Measurements from ENCODE around the gene NPM1.

DNA sequence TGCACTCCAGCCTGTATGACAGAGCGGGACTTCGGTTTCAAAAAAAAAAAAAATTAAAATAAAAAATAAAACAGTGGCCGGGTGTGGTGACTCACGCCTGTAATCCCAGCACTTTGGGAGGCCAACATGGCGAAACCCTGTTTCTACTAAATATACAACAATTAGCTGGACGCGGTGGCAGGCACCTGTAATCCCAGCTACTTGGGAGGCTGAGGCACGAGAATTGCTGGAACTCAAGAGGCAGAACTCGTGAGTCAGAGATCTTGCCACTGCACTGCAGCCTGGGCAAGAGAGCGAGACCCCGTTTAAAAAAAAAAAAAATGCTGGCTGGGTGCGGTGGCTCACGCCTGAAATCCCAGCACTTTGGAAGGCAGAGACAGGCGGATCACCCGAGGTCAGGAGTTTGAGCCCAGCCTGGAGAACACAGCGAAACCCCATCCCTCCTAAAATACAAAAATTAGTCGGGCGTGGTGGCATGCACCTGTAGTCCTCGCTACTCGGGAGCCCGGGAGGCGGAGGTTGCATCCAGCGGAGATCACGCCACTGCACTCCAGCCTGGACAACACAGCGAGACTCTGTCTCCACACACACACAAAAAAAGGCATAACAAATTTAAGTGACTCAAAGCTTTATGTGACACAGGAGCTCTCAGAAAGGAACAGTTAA lies 1.5 kb upstream of the NPM1 start:
- TF ChIP-seq, protein P1, sequence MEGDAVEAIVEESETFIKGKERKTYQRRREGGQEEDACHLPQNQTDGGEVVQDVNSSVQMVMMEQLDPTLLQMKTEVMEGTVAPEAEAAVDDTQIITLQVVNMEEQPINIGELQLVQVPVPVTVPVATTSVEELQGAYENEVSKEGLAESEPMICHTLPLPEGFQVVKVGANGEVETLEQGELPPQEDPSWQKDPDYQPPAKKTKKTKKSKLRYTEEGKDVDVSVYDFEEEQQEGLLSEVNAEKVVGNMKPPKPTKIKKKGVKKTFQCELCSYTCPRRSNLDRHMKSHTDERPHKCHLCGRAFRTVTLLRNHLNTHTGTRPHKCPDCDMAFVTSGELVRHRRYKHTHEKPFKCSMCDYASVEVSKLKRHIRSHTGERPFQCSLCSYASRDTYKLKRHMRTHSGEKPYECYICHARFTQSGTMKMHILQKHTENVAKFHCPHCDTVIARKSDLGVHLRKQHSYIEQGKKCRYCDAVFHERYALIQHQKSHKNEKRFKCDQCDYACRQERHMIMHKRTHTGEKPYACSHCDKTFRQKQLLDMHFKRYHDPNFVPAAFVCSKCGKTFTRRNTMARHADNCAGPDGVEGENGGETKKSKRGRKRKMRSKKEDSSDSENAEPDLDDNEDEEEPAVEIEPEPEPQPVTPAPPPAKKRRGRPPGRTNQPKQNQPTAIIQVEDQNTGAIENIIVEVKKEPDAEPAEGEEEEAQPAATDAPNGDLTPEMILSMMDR (conservative IDR thresholded peaks at IDR 0.05; ENCODE audit: low read depth, low read length): no peak
- no peak for TF ChIP-seq EZH2 (IDR thresholded peaks at IDR 0.05; ENCODE audit: borderline replicate concordance, low read depth, low read length, poor library complexity, severe bottlenecking)
